Left lobe of liver (tissue), 2 donors: ENCODE data around the gene LARP1. TPM values are rescaled to one million over a fixed set of nuclear protein-coding genes. Genes with fewer than 3 reads are reported as not detected.
"Not testable (repeated sequence)": the region's sequence is repeated elsewhere in the genome, so short reads cannot be mapped to it uniquely, and the experiment has no call there.

ENCODE experiments used
- ATAC-seq: fragments of 200-7000 bp; cut with Tn5 transposase; one replicate; pipeline ENCODE4 v1.9.1; 2020; ENCODE audit warnings: mild to moderate bottlenecking, moderate library complexity
- DNase-seq: peaks from one replicate; pipeline ENCODE4 v3.0.0-alpha.2; 2020; ENCODE audit warnings: low spot score
- total RNA-seq: library from RNA; stranded (reverse); gene quantifications from one replicate; pipeline ENCODE4 v1.2.1, GENCODE V29; 2021
- donor health status: DM: no; HTN: no; CAD: no; lungs with moderate emphysema.
- donor health status: DM: no; HTN: yes; CAD: no.

Gene LARP1
- total RNA-seq, 1 donor from 2014 or later, result 83.2 TPM

GRCh38 chr5:154734370-154735248 is 20.6 kb upstream of the LARP1 start:
- DNase-seq (no peak), ATAC-seq (no peak)

DNA sequence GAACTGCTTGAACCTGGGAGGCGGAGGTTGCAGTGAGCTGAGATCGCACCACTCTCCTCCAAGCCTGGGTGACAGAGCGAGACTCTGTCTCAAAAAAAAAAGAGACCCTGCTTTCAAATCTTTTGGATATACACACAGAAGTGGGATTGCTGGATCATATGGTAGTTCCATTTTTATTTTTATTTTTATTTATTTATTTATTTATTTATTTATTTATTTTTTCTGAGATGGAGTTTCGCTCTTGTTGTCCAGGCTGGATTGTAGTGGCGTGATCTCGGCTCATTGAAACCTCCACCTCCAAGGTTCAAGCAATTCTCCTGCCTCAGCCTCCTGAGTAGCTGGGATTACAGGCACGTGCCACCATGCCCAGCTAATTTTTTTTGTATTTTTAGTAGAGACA is 19.8 kb upstream of the LARP1 start:
- not testable (repeated sequence) for DNase-seq, ATAC-seq

- DNase-seq, ATAC-seq: not testable (repeated sequence)
Measured at GRCh38 chr5:154736372-154736771, 18.8 kb upstream of the LARP1 start.

- ATAC-seq (no peak), DNase-seq (no peak)
Measured at GRCh38 chr5:154737667-154738320, 17.4 kb upstream of the LARP1 start.

GRCh38 chr5:154740483-154740882 is 14.7 kb upstream of the LARP1 start:
- peak; percentile 85 for DNase-seq
- peak; percentile 95 for ATAC-seq

DNA sequence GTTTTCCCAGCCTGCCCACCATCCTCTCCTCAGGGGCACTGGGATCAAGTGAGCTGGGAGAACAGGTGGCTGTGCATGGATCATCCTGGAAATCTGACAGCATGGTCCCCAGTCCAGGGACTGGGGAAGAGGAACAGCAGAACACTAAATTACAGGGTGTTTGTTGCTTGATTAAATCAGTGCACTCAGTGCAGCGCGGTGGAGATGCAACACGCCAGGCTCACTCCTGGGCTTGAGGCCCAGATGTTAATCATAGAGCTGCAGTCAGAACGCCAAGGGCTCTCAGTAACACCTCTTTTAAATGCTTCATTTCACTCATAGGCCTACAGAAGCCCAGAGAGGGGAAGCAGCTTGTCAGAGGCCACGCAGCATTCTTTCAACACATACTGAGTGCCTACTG is 14.2 kb upstream of the LARP1 start:
- ATAC-seq, result peak; percentile 66
- no peak for DNase-seq

GRCh38 chr5:154741415-154741814 is 13.8 kb upstream of the LARP1 start:
- DNase-seq, result no peak
- ATAC-seq, result no peak

DNA sequence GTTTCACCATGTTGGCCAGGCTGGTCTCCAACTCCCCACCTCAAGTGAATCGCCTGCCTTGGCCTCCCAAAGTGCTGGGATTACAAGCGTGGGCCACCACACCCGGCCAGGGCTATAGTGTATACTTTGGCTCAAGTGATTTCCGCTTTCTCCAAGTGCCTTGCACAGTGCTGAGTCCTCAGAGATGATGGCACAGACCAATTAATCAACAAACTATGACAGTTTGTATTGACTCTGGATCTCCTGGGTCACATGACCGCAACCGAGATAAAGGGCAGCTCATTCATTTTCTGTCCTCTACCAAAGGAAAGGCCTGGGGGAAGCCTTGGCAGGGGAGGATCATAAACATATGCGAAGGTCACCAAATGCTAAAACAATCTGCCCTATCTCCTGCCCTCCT is 11.4 kb upstream of the LARP1 start:
- no peak for DNase-seq
- ATAC-seq, result peak; percentile 39

- no peak for ATAC-seq
- no peak for DNase-seq
Measured at GRCh38 chr5:154745349-154745748, 9.8 kb upstream of the LARP1 start.

DNA sequence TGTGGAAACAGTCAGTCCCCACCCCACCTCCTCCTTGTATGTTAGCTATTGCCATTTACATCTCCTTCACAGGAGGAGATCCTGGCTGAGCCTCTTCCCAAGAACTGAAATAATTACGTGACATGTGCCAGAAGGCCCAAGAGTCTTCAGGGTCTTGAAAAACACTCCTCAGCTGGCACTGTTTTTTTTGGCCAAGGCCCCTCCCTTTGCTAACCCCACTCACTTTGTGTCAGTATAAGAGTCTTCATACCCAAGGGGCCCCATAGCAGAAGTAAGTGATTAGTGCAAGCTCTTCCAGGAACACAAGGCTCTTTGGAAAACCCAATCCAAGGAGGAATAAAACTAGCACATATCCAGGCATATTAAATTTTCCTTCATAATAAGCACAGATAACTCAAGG is 5.7 kb upstream of the LARP1 start:
- DNase-seq (no peak), ATAC-seq (no peak)

DNA sequence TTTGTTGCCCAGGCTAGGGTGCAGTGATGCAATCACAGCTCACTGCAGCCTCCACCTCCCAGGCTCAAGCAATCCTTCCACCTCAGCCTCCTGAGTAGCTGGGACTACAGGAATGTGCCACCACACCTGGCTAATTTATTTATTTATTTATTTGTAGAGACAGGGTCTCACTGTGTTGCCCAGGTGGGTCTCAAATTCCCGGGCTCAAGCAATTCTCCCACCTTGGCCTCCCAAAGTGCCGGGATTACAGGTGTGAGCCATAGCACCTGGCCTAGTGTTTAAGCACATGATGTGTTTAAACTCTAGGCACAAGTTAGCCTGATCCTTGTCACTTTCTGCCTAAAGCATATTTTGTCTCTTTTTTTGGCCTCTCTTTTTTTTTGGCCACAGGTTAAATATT is 4.5 kb upstream of the LARP1 start:
- not testable (repeated sequence) for ATAC-seq

DNA sequence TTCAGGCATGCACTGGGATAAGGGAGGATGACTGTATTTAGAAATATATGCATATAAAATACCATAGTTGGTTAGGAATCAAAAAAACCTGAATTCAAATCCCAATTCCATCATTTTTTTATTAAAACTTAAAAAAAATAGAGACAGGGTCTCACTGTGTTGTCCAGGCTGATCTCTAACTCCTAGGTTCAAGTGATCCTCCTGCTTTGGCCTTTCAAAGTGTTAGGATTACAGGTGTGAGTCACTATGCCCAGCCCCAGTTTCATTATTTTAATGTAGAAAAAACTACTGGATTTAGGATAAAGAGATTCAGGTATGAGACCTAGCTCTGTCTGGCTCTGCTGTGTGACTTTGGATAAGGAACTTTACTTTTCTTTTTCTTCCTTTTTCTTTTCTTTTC is 3.3 kb upstream of the LARP1 start:
- ATAC-seq, result no peak
- DNase-seq, result no peak

More for the DNA sequence above, 4.5 kb upstream of the LARP1 start:
- not testable (repeated sequence) for DNase-seq

GRCh38 chr5:154753792-154754191 is 1.4 kb upstream of the LARP1 start:
- ATAC-seq, result no peak
- DNase-seq, result no peak

DNA sequence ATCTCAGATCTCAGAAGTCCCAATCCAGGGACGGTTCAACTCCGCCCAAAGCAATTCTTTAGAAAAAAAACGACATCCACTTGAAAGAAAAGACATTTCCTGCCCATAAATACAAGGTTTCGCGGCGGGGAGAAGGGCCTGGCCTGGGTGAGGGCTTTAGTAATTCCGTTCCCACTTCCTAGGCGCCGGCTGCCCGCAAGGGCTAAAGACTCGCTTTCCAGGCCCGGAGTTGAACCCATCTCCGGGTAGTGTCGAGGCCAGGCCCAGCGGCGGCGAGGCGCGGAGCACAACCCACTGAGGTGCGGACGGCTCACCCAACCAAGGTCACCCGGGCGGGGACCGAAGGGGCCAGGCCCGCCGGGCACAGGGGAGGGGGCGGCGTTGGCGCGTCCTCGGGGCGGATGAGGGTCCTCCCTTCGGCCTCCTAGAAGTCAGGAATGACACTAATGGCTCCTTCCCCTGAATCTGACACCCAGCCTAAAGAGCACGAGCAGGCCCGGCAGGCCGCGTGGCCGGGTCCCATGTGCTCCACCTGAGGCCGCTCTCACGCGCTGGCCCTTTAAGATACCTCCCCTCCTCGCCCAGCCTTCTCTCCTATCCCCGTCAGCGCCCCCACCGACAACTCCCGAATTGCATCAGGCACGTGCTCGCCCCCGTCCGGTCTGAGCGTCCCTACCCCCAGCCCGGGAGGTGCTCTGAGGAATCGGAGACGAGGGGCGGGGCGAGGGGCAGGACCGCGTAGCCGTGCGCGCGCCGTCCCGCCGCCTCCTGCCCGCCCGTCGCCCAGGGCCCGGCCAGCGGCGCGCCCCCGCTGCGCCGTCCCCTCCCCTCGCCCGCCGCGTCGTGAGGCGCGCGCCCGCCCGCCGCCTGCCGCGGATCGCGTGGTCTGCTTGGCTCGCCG is 467 bp upstream of the LARP1 start:
- DNase-seq (peak; percentile 99), ATAC-seq (peak; percentile 85)

DNA sequence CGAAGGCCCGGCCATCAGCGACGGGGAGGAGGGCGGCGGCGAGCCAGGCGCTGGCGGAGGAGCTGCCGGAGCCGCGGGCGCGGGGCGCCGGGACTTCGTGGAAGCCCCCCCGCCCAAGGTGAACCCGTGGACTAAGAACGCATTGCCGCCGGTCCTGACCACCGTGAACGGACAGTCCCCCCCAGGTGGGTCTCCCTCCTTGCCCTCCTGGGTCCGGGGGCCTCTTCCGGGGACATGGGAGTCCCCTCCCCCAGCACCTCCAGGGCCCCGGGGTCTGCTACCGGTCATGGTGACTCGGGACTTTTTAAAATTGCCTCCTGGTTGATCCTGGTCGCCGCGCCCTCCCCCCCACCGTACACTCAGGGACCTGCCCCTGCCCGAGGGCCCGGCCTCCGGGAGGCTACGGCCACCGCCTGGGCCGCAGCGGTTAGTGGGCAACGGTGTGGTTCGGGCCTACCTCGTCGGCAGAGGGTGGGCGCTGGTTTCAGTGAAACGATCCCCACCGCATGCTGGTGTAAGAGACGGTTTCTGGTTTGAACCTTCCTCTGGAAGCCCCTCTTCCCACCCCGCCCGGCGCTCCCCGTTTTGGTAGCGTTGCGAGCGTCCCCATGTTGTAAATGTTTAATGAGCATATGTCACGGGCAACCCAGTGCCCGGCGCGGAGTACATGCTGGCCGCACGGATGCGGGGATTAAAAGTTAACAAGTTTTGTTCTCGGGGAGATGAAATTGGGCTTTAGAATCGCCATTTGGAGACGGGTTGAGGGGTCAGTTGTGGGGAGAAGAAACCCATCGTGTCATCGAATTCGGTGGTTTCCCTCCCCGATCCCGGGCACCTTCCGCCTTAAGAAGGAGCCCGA is 1.1 kb downstream of the LARP1 start:
- peak; percentile 27 for ATAC-seq
- DNase-seq, result peak; percentile 65

GRCh38 chr5:154756868-154757813 is 2.0 kb downstream of the LARP1 start:
- DNase-seq (peak; percentile 67), ATAC-seq (peak; percentile 18)

- ATAC-seq (no peak), DNase-seq (no peak)
Measured at GRCh38 chr5:154757814-154758406, 2.7 kb downstream of the LARP1 start.

DNA sequence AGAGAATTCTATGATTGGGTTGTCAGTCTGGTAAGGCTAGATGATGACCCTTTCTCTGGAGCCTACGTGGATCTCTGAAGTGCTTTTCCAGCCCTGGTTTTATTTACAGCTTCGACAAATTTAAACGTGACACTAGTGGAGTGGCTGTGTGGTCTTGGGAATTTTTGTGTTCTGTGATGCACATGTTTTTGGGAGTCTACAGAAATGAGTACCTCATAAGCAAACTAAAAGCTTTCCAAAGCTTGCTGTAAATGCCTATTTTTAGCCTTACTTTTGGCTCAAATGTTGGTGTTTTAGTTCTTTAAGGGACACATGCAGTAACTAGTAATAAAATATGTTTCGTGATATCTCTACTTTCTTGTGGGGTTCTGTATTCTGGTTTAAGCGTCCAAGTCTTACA is 3.3 kb downstream of the LARP1 start:
- DNase-seq (no peak), ATAC-seq (no peak)

GRCh38 chr5:154758977-154759376 is 3.8 kb downstream of the LARP1 start:
- DNase-seq (no peak), ATAC-seq (no peak)
